H4 (cell line): ENCODE measurements around the gene ZNF547. TPM values are rescaled to one million over a fixed set of nuclear protein-coding genes. Genes with fewer than 3 reads are reported as not detected.
A peak's percentile ranks its signal among the peaks of the same experiment; 100 is the strongest.

Experiments
- DNase-seq: peaks from one replicate; pipeline ENCODE4 v3.0.0-alpha.2; 2015; ENCODE audit warnings: low spot score
- total RNA-seq: library from RNA; depleted of rRNA; stranded (reverse); fragments of >200 nt; shearing (Covaris generic); gene quantifications from 2 replicates; pipeline ENCODE4 v1.2.3, GENCODE V29; 2014; rRNA removed

The ZNF547 gene
- total RNA-seq = 1.8 and 3.6 TPM in 2 replicates

DNA sequence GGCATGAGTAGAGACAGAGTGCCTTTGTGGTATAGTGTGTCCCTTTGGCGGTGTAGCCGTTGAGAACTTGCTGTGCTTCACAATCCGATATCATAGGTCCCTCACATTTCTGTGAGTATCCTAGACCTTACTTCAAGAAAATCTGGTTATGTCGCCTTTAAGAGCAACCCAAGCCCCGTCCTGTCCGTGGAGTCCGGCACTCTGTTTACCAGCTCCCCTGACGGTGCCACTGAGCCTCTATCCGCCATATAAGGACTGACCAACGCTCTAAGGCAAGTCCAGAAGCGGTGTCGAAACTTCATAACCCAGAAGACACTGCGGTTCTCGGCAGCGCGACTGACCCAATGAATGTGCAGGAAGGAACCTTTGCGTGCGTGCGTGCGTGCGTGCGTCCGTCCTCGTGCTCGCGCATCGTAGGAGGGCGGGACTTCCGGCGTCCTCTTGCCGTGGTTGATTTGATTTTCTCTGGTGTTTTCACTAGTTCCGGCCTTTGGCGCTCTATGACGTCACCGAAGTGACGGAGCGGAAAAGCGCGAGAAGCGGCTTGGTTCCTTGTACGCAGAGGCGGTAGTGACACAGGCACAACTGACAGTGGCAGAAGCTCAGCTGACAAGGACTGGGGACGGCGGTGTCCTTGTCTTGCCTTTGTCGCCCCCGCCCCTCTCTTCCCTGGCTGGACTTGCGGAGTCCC lies at the start of gene ZNF547, which contains the start of gene TRAPPC2B:
Gene ZNF547, plus strand, starts transcription at position 555 of the 691 bp plus-strand sequence. CDS start 5,005 bp downstream, outside the sequence.
Gene TRAPPC2B, plus strand, starts transcription at position 555 of the 691 bp plus-strand sequence. CDS start 1,283 bp downstream, outside the sequence.
- DNase-seq = peak; percentile 100

- DNase-seq = no peak
Observed at GRCh38 chr19:57314146-57314545, 49.2 kb upstream of the ZNF547 start.

DNA sequence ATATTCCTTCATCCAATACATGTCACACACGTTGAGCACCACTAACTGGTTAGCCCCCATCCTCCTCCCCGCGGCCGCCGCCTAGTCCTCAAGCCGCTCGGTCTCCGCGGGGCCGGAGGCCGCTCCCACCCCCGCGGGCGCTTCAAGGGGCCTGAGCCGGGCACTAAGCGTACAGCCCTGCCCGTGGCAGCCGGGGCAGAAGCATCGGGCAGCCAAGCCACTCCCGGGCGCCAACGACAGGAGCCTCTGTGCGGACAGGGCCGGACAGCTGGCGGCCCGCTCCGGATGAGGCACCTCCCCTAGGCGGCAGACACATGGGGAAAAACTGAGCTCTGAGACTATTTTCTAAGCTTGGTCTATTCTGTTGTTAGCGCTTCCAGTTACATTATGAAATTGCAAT lies 45.8 kb upstream of the ZNF547 start:
- DNase-seq = no peak

GRCh38 chr19:57319869-57320179 lies 43.5 kb upstream of the ZNF547 start:
- DNase-seq = no peak

DNA sequence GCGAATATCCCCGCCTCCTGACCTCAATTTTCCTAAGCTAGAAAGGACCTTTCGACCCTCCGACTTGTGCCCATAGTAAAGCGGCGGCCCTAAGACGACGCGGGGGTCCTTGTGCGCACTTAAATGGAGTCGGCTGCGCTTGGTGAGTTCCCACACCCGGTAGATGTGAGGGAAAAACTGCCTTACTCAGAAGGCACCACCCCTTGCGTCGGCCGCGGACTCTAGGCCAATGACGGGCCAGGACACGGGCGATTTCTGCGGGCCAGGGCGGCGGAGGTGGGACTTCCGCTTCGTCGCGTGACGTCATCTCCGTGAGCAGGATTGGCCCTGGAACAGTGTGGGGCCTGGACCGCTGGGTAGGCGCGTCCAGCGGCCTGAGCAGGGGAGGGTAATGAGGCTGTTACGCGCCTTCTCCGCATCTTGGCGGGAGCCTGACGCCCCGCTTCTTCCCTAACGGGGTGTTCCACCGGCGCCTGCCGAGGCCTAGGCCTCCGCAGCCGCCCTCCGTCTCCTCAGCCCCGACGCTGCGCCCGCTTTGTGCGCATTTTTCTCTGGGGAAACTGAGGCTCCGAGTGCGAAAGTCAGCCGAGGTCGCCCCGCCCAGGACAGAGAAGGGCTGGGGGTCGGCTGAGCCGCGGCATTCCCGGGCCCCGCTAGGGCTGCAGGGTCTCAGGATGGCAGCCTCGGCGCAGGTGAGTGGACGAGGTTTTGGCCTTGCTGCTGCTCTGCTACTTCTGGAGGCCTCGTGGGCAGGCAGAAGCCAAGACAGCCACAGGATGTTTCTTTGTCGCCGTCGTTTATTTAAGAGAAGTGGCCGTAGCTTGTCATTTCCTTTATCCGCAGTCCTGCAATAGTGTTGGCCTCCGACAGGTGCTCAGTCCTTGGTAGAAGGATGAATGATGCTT lies 42.9 kb upstream of the ZNF547 start, which contains the start of gene ZNF543:
Gene ZNF543, plus strand, starts transcription at position 293 of the 905 bp plus-strand sequence. Its CDS starts 382 bp downstream, at position 675.
- DNase-seq = peak; percentile 98

GRCh38 chr19:57321116-57321515 lies 42.2 kb upstream of the ZNF547 start:
- no peak for DNase-seq

DNA sequence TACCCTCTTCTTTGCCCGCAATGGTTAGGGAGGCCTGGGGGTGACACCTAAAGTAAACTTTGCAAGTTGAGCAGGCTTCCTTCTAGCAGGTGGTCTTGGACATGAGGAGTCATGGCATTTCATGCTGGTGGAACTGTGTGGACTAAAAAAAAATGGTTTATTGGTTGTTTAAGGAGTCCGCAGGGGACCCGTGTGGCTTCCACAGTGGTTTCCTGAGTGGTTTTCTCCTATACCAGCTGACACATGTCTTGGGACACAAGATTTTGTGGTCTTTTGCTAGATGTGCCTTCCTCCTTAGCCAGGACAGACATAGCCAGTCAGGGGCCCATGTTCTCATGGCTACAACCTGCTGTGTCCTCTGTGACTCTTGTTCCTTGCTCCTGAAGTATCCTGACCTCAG lies 41.6 kb upstream of the ZNF547 start:
- no peak for DNase-seq

DNA sequence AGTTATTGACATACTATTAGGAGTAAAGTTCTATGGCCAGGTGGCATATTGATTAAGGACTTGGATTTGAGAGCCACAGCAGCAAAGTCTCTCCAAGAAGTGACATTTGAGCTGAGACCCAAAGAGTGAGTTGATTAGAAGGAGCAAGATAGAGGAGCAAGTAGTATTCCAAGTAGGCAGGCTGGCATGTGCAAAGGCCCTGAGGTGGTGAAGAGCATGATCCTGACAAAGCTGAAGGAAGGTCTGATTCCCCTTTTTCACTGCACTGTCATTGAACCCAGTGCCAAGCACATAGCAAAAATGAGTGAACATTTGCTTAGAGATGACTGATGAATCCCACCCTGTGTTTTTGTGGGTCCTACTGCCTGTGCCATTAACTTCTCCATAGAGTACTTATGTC lies 38.4 kb upstream of the ZNF547 start:
- DNase-seq = no peak

DNA sequence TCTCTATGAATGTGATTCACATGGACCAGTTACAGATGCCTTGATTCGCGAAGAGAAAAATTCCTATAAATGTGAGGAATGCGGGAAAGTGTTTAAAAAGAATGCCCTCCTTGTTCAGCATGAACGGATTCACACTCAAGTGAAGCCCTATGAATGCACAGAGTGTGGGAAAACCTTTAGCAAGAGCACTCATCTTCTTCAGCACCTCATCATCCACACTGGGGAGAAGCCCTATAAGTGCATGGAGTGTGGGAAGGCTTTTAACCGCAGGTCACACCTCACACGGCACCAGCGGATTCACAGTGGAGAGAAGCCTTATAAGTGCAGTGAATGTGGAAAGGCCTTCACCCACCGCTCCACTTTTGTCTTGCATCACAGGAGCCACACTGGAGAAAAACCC lies 35.4 kb upstream of the ZNF547 start:
- no peak for DNase-seq

DNA sequence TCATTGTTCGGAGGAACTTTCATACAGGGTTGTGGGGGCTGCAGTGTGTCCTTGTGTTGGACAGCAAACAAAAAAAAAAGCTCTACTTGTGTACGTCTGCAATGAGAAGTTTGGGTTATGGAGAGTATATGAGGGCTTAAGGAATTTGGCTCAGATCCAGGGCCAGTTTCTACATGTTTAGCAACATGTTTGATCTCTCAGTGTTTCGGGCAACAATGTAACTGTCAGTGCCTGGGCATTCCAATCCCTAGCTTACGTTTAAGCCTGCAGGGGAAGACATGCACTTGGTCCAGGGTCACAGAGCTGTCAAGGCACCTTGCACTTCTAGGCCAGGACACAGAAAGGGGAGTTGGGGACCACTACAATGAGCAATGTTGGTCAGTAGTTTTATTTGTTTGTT lies 29.2 kb upstream of the ZNF547 start:
- DNase-seq = no peak

DNA sequence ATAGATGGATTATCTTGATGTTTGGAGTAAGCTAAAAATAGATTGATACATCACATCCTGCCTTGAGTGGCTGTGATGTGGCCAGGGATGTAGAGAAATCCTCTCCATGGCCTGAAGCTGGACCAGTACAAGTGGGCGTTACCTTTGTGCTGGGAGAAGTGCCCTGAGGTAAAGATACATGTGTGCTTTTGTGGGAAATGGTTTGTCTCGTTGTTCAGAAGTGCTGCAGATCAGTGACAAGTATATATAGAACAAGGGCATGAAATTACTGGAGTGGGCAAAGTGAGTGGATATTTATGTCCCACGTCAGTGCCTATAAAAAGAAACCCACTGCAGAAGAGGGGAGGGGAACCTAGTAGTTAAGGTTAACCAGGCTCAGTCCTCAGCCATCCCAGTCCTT lies 24.5 kb upstream of the ZNF547 start:
- peak; percentile 42 for DNase-seq

DNA sequence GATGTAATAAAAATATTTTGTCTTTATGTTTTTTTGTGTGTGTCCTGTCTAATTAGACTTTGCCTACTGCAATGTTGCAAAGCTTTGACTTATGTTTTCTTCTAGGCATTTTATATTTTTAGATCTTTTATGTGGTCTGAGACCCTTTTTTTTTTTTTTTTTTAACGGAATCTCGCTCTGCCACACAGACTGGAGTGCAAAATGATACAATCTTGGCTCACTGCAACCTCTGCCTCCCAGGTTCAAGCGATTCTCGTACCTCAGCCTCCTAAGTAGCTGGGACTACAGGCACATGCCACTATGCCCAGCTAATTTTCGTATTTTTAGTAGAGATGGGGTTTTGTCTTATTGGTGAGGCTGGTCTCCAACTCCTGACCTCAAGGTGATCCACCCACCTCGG lies 20.8 kb upstream of the ZNF547 start:
- no peak for DNase-seq

GRCh38 chr19:57348136-57348535 lies 15.2 kb upstream of the ZNF547 start:
- DNase-seq = no peak

DNA sequence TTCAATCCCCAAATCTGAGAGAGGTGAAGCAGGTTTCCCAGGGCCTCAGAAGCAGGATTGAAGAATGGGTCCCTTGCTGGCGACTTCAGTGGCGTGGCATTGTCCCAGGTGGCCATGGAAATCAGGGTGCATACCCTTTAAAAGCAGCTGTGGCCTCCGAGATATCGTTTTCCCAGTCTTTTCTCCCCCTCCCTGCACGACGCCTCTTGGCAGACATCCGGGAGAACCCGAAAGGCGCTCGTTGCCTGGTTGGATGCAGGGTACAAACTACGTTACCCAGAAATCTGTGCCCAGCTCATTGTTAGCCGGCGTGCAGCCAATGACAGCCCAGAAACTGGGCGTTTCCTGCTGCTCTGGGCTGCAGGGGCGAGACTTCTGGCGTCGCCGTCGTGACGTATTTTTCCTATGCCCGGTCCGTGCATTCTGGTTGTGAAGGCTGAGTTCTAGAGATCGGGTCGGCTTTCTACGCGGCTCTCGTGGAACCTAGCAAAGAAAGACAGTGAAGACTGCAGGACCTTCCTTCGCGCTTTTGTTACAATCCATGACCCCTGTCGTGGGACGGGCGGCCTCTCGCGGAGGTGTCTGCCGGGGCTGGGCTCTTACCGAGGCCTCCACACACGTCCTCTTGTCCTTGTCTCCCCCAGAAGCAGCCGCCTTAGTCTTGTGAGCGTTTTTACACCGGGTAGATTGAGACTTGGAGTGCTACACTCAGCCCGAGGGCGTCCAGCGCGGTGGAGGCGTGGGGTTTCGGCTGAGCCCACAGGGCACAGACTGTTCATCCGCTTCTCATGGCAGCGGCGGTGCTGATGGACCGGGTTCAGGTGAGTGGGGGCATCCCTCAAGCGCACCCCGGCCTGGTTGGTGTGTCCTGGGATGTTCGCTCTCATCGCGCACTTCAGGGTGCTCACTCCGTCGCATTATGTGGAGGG lies 12.2 kb upstream of the ZNF547 start, which contains the start of gene ZNF304:
Gene ZNF304, plus strand, starts transcription at position 395 of the 929 bp plus-strand sequence. Its CDS starts 394 bp downstream, at position 789.
- peak; percentile 97 for DNase-seq

DNA sequence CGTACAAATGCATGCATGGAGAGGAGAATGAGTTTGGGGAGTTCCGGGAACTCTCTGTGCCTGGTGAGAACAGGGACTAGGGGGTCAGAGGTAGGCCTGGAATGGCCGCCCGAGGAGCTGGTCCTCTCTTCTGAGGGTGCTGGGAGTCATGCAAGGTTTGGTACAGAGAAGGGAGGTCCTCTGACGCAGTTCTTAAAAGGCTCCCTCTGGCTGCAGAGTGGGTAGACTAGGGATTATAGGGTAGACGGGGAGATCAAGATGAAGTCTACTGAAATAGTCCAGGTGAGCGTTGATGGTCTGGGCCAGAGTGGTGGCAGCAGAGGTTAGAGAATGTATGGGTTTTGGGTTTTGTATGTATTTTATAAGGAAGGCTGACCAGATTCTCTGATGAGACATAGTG lies 11.5 kb upstream of the ZNF547 start:
- DNase-seq = no peak

DNA sequence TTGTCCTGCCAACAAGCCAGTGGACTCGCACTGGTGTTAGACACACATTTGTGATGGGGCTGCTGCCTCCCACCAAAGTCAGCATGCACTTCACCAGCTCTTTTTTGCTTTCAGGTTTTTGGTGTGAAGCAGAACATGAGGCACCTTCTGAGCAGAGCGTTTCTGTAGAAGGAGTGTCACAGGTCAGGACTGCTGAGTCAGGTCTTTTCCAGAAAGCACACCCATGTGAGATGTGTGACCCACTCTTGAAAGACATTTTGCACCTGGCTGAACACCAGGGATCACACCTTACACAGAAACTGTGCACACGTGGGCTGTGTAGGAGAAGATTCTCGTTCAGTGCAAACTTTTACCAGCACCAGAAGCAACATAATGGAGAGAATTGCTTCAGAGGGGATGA lies 7.4 kb upstream of the ZNF547 start:
- no peak for DNase-seq

DNA sequence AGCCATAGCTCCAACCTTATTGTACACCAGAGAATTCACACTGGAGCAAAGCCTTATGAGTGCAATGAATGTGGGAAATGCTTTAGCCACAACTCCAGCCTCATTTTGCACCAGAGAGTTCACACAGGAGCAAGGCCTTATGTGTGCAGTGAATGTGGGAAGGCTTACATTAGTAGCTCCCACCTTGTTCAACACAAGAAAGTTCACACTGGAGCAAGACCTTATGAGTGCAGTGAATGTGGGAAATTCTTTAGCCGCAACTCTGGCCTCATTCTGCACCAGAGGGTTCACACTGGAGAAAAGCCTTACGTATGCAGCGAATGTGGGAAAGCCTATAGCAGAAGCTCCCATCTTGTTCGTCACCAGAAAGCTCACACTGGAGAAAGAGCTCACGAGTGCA lies 5.9 kb upstream of the ZNF547 start:
- no peak for DNase-seq

GRCh38 chr19:57359300-57359699 lies 4.1 kb upstream of the ZNF547 start:
- DNase-seq = no peak

- DNase-seq = no peak
Observed at GRCh38 chr19:57362419-57362818, 932 bp upstream of the ZNF547 start.

- DNase-seq = no peak
Observed at GRCh38 chr19:57363688-57364181, 384 bp downstream of the ZNF547 start.

GRCh38 chr19:57366776-57367175 lies 3.4 kb downstream of the ZNF547 start:
- DNase-seq = no peak
